Sigmoid colon (tissue), 4 donors: ENCODE measurements around the gene WSB1.

Experiments used
- CTCF ChIP-seq, 4 experiments: fragments of 450-650 bp in 3 of 4; fragments of 200-600 bp in 1 of 4; IDR thresholded peaks; one replicate each; pipeline ENCODE4 v1.5.1; 2016 to 2019; ENCODE audit warnings: antibody characterized with exemption in 4 of 4, mild to moderate bottlenecking in 3 of 4, moderate library complexity in 2 of 4
- POLR2AphosphoS5 ChIP-seq, 4 donors: sonication (generic); formaldehyde crosslinking; IDR thresholded peaks; one replicate each; pipeline ENCODE4 v1.6.1; 2017; ENCODE audit warnings: antibody characterized with exemption in 4 of 4

- TF ChIP-seq CTCF (IDR thresholded peaks at IDR 0.05) (no peak), POLR2AphosphoS5 (IDR thresholded peaks at IDR 0.05) (no peak)
Observed at GRCh38 chr17:27356091-27356705, 62.3 kb downstream of the WSB1 start.
